HCT116 (cell line): Measurements from ENCODE around the gene ERRFI1.

Source experiments
- CEBPB ChIP-seq: IDR thresholded peaks from 2 replicates; pipeline ENCODE4 v1.6.1; 2012; ENCODE audit warnings: low read depth
- CTCF ChIP-seq, 3 experiments: fragments of 200-600 bp in 1 of 3; sonication (generic) in 1 of 3; IDR thresholded peaks in 2 of 3; conservative IDR thresholded peaks in 1 of 3; 2 replicates each; pipeline ENCODE4 v1.5.1; 2012 to 2017; ENCODE audit warnings: low read depth in 2 of 3, low read length in 2 of 3, antibody characterized with exemption in 1 of 3, borderline replicate concordance in 1 of 3, control low read depth in 1 of 3, mild to moderate bottlenecking in 1 of 3, mixed read lengths in 1 of 3, mixed run types in 1 of 3, moderate library complexity in 1 of 3; ENCODE audit not compliant: insufficient read depth in 1 of 3
- EGR1 ChIP-seq: IDR thresholded peaks from 2 replicates; pipeline ENCODE4 v1.6.1; 2012; ENCODE audit warnings: low read depth
- EZH2 ChIP-seq: fragments of 200-600 bp; sonication (generic); IDR thresholded peaks from 2 replicates; pipeline ENCODE4 v1.6.1; 2017; ENCODE audit warnings: antibody characterized with exemption, mixed run types
- POLR2A ChIP-seq: IDR thresholded peaks from 2 replicates; pipeline ENCODE4 v1.7.0; 2011; ENCODE audit warnings: borderline replicate concordance; ENCODE audit not compliant: insufficient read depth, insufficient read length; ENCODE audit errors: extremely low read depth
- POLR2AphosphoS5 ChIP-seq: IDR thresholded peaks from 2 replicates; pipeline ENCODE4 v1.6.1; 2011; ENCODE audit warnings: mild to moderate bottlenecking, low read depth, low read length, moderate library complexity
- SP1 ChIP-seq: IDR thresholded peaks from 2 replicates; pipeline ENCODE4 v1.6.1; 2012; ENCODE audit warnings: low read depth
- SRF ChIP-seq: IDR thresholded peaks from 2 replicates; pipeline ENCODE4 v1.6.1; 2012; ENCODE audit warnings: low read depth
- ZBTB33 ChIP-seq: IDR thresholded peaks from 2 replicates; pipeline ENCODE4 v1.6.1; 2011; ENCODE audit warnings: mild to moderate bottlenecking, low read length, moderate library complexity; ENCODE audit not compliant: insufficient replicate concordance; ENCODE audit errors: extremely low read depth
- ZFX ChIP-seq: fragments of 450-650 bp; IDR thresholded peaks from 2 replicates; pipeline ENCODE4 v1.6.1; 2017
- ZNF274 ChIP-seq: fragments of 200-500 bp; sonication (Bioruptor generic); IDR thresholded peaks from 2 replicates; pipeline ENCODE4 v1.6.1; 2014; ENCODE audit warnings: mild to moderate bottlenecking, low read depth, low read length, inconsistent platforms
- TF ChIP-seq, protein P1 (sequence below): IDR thresholded peaks from 2 replicates; pipeline ENCODE4 v1.6.1; 2012; ENCODE audit warnings: low read depth

DNA sequence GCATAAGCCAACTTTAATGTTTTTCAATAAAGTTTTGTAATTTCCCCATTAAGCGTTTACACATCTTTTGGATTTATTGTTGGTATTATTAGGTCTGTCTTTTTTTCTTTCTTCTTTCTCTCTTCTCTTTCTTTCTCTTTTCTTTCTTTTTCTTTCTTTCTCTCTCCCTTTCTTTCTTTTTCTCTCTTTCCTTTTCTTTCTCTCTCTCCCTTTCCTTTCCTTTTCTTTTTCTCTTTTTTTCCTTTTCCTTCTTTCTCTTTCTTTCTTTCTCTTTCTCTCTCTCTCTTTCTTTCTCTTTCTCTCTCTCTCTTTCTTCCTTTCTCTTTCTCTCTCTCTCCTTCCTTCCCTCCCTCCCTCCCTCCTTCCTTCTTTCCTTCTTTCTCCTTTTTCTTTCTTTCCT is 31.3 kb downstream of the ERRFI1 start:
- no peak for TF ChIP-seq ZBTB33
- TF ChIP-seq CTCF (IDR thresholded peaks at IDR 0.05 in 2 of 3, conservative IDR thresholded peaks at IDR 0.05 in 1 of 3; ENCODE audit: borderline replicate concordance in 1 of 3, insufficient read depth in 1 of 3, low read depth in 2 of 3, low read length in 2 of 3): no peak
- TF ChIP-seq, protein P1, sequence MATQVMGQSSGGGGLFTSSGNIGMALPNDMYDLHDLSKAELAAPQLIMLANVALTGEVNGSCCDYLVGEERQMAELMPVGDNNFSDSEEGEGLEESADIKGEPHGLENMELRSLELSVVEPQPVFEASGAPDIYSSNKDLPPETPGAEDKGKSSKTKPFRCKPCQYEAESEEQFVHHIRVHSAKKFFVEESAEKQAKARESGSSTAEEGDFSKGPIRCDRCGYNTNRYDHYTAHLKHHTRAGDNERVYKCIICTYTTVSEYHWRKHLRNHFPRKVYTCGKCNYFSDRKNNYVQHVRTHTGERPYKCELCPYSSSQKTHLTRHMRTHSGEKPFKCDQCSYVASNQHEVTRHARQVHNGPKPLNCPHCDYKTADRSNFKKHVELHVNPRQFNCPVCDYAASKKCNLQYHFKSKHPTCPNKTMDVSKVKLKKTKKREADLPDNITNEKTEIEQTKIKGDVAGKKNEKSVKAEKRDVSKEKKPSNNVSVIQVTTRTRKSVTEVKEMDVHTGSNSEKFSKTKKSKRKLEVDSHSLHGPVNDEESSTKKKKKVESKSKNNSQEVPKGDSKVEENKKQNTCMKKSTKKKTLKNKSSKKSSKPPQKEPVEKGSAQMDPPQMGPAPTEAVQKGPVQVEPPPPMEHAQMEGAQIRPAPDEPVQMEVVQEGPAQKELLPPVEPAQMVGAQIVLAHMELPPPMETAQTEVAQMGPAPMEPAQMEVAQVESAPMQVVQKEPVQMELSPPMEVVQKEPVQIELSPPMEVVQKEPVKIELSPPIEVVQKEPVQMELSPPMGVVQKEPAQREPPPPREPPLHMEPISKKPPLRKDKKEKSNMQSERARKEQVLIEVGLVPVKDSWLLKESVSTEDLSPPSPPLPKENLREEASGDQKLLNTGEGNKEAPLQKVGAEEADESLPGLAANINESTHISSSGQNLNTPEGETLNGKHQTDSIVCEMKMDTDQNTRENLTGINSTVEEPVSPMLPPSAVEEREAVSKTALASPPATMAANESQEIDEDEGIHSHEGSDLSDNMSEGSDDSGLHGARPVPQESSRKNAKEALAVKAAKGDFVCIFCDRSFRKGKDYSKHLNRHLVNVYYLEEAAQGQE: no peak
- TF ChIP-seq EZH2: no peak
- TF ChIP-seq ZNF274: no peak
- no peak for TF ChIP-seq POLR2A
- TF ChIP-seq SP1: no peak
- TF ChIP-seq EGR1: no peak
- no peak for TF ChIP-seq SRF
- TF ChIP-seq ZFX: no peak
- no peak for TF ChIP-seq POLR2AphosphoS5
- TF ChIP-seq CEBPB: no peak
